DND-41 (cell line): ENCODE measurements around the gene PXK.

Experiments
- ATAC-seq: fragments of 200-7000 bp; cut with Tn5 transposase; 3 replicates; pipeline ENCODE4 v1.9.1; 2021; ENCODE audit warnings: low read depth; ENCODE audit not compliant: insufficient read depth
- DNase-seq: peaks from one replicate; pipeline ENCODE4 v3.0.0-alpha.2; 2020
- H2AFZ ChIP-seq: 2 replicates; pipeline ENCODE4 v1.6.0; 2012; ENCODE audit warnings: low read depth, low read length
- H3K27ac ChIP-seq: 2 replicates; pipeline ENCODE4 v1.5.1; 2012; ENCODE audit warnings: low read length, inconsistent platforms
- H3K27me3 ChIP-seq: fragments of 200-600 bp; sonication (generic); 2 replicates; pipeline ENCODE4 v1.6.0; 2012; ENCODE audit warnings: low read length, mild to moderate bottlenecking, inconsistent platforms; ENCODE audit not compliant: insufficient read depth, poor library complexity
- H3K36me3 ChIP-seq: 2 replicates; pipeline ENCODE4 v1.5.1; 2012; ENCODE audit warnings: low read length, inconsistent platforms; ENCODE audit not compliant: insufficient read depth
- H3K4me1 ChIP-seq: 2 replicates; pipeline ENCODE4 v1.5.1; 2012; ENCODE audit warnings: mild to moderate bottlenecking, low read length; ENCODE audit not compliant: insufficient read depth
- H3K4me2 ChIP-seq: 2 replicates; pipeline ENCODE4 v1.6.0; 2012; ENCODE audit warnings: mild to moderate bottlenecking, moderate library complexity, low read length, inconsistent platforms; ENCODE audit not compliant: insufficient read depth
- H3K4me3 ChIP-seq, 2 experiments: fragments of 200-600 bp in 1 of 2; shearing (Covaris generic) in 1 of 2; 2 replicates each; pipeline ENCODE4 v1.5.1; 2012 to 2016; ENCODE audit warnings: inconsistent platforms in 2 of 2, low read length in 2 of 2, mild to moderate bottlenecking in 2 of 2, low read depth in 1 of 2, moderate library complexity in 1 of 2
- H3K79me2 ChIP-seq: 2 replicates; pipeline ENCODE4 v1.6.0; 2012; ENCODE audit warnings: low read length, inconsistent platforms; ENCODE audit not compliant: insufficient read depth
- H3K9ac ChIP-seq: 2 replicates; pipeline ENCODE4 v1.6.0; 2012; ENCODE audit warnings: low read depth, mild to moderate bottlenecking, inconsistent platforms, low read length, moderate library complexity
- H3K9me3 ChIP-seq: 2 replicates; pipeline ENCODE4 v1.5.1; 2012; ENCODE audit warnings: low read length, moderate library complexity, mild to moderate bottlenecking, inconsistent platforms; ENCODE audit not compliant: insufficient read depth, severe bottlenecking
- H4K20me1 ChIP-seq: 2 replicates; pipeline ENCODE4 v1.6.0; 2012; ENCODE audit warnings: low read length; ENCODE audit not compliant: insufficient read depth
- CTCF ChIP-seq: IDR thresholded peaks from 2 replicates; pipeline ENCODE4 v1.5.1; 2012; ENCODE audit warnings: borderline replicate concordance, low read length, moderate library complexity, mild to moderate bottlenecking; ENCODE audit not compliant: poor library complexity, severe bottlenecking; ENCODE audit errors: extremely low read depth
- EZH2 ChIP-seq: IDR thresholded peaks from 3 replicates; pipeline ENCODE4 v1.6.1; 2012; ENCODE audit warnings: borderline replicate concordance, low read depth, mild to moderate bottlenecking, moderate library complexity, low read length, inconsistent platforms; ENCODE audit not compliant: severe bottlenecking

The PXK gene

GRCh38 chr3:58351920-58352319 is 19.2 kb downstream of the PXK start:
- TF ChIP-seq CTCF (peak; percentile 19), EZH2 (no peak)
- ATAC-seq, result peak; percentile 13; the same call in 1 of the 3 replicates
- Histone ChIP-seq H3K27ac (peak overlapping the region; percentile 99), H3K79me2 (peaks cover 89% of the 10 kb centered on the region), H3K4me2 (peak overlapping the region; percentile 53), H3K27me3 (no peaks in the 10 kb centered on the region), H3K9ac (peak overlapping the region; percentile 58), H3K36me3 (peaks cover 28% of the 10 kb centered on the region), H4K20me1 (peaks cover 9% of the 10 kb centered on the region; the same call in 1 of the 2 replicates), H2AFZ (no peak overlapping the region), H3K4me1 (peaks cover 92% of the 10 kb centered on the region), H3K4me3 (no peak overlapping the region), H3K9me3 (no peaks in the 10 kb centered on the region)
- peak; percentile 60 for DNase-seq

GRCh38 chr3:58352626-58353025 is 19.9 kb downstream of the PXK start:
- H3K4me1 ChIP-seq, result peaks cover 87% of the 10 kb centered on the region
- TF ChIP-seq CTCF (no peak), EZH2 (no peak)
- DNase-seq, result peak; percentile 32
- peak overlapping the region; percentile 58; the same call in 1 of the 2 replicates for H3K9ac ChIP-seq
- H4K20me1 ChIP-seq, result peaks cover 9% of the 10 kb centered on the region; the same call in 1 of the 2 replicates
- no peak overlapping the region for H2AFZ ChIP-seq
- no peaks in the 10 kb centered on the region for H3K9me3 ChIP-seq
- peak overlapping the region; percentile 99 for H3K27ac ChIP-seq
- H3K4me3 ChIP-seq, result no peak overlapping the region
- H3K27me3 ChIP-seq, result no peaks in the 10 kb centered on the region
- peaks cover 26% of the 10 kb centered on the region for H3K36me3 ChIP-seq
- ATAC-seq, result no peak
- peaks cover 88% of the 10 kb centered on the region for H3K79me2 ChIP-seq
- peak overlapping the region; percentile 53 for H3K4me2 ChIP-seq

DNA sequence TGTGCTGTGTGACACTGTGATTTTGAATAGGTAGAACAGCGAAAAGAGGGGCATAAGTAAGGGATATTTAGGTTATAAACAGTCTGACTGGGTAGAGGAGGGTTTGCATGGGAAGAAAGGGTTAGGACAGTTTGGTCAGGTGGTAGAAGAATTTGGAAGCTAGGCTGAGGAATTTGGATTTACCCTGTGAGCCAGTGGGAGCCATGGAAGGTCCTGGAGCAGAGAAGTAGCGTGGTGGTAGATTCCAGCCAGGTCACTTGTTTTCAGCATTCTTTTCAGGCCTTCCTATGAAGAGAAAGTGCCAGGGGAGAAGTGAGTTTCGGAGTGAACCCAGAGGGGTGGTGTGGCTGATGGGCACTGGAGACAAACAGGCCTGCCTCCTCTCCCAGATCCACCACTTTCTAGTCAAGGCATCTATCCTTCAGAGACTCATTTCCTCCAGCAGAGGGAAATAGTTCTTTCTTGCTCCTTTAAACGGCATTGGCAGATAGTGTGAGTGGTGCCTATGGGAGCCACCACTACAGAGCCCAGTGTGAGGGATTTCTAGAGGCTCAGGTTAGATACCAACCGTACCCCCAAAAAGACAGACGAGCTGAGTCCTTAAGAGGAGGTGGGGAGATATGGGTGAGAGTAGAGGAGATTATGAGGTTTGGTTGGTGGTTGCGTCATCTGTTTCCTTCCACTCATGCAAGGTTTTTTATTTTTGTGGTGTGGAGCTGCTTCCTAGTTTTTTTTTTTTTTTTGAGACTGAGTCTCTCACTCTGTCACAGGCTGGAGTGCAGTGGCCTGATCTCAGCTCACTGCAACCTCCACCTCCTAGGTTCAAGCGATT is 21.2 kb downstream of the PXK start:
- TF ChIP-seq EZH2 (no peak), CTCF (peak; percentile 53)
- ATAC-seq (peak; percentile 55), DNase-seq (peak; percentile 71)
- no peaks in the 10 kb centered on the region for H3K9me3 ChIP-seq
- H2AFZ ChIP-seq, result peak overlapping the region; percentile 2; the same call in 1 of the 2 replicates
- peaks cover 74% of the 10 kb centered on the region for H3K4me1 ChIP-seq
- peak overlapping the region; percentile 58 for H3K9ac ChIP-seq
- peak overlapping the region; percentile 63 for H3K4me2 ChIP-seq
- peaks cover 88% of the 10 kb centered on the region for H3K79me2 ChIP-seq
- peaks cover 19% of the 10 kb centered on the region for H3K36me3 ChIP-seq
- no peaks in the 10 kb centered on the region for H3K27me3 ChIP-seq
- H4K20me1 ChIP-seq, result peaks cover 17% of the 10 kb centered on the region; the same call in 1 of the 2 replicates
- peak overlapping the region; percentile 78 for H3K27ac ChIP-seq
- peak overlapping the region in 1 of 2 experiments; percentile 37; a peak in 2 of 4 replicates for H3K4me3 ChIP-seq
